NCI-H2029 (cell line): ENCODE measurements around the gene MTF1.
"Not testable (repeated sequence)": the region's sequence is repeated elsewhere in the genome, so short reads cannot be mapped to it uniquely, and the experiment has no call there.

ENCODE experiments used
- DNase-seq: peaks from one replicate; lab custom pipeline; 2025; lab: John Stamatoyannopoulos, UW

MTF1 gene

DNA sequence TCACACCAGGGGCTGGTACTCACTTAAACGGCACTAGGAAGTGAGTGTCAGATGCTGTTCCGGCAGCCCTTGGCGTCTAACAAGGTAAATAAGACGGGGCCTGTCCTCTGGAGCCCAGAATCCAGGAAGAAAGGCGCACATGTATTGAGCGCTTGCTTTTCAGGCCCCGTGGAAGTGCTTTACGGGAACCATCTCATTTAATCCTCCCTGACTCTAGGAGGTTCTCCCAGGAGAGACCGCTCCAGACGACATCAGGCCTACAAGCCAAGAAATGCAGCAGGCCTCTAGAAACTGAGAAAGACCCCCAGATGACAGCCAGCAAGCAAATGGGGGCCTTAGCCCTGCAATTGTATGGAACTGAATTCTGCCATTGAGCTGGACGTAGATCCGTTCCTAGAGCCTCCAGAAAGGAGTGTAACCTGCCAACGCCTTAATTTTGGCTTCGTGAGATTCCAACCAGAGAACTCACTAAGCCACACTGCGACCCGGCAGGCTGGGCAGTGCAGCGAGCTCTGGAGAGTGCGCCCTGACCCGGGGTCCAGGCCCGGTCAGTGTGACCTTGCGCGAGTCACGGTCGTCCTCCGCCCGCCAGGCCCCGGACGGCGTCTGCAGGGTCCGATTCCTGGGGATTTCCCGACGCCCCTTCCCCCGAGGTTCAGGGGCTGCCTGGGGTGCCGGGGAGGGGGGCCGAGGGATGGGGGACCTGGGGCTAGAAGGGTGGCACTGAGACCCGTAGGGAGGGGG is 66.3 kb downstream of the MTF1 start:
- DNase-seq, result no peak

DNA sequence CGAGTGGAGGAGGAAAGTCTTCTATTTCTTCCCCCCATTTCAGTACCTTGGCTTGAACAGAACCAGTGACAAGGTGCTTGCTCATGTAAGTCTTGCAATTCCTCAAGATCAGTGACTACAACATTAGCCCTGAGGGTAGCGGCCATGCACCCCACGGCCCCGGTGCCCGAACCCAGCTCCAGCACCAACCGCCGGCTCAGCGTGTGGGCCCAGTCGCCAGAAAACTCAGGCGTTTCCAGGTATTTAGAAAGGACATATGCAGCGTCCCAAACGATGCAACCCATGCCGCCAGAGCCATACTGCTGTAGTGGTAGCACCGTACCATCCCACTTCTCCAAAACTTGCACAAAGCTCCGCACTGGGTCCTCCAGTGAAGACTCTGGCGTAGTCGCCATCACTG is 76.9 kb downstream of the MTF1 start:
- DNase-seq, result no peak

DNA sequence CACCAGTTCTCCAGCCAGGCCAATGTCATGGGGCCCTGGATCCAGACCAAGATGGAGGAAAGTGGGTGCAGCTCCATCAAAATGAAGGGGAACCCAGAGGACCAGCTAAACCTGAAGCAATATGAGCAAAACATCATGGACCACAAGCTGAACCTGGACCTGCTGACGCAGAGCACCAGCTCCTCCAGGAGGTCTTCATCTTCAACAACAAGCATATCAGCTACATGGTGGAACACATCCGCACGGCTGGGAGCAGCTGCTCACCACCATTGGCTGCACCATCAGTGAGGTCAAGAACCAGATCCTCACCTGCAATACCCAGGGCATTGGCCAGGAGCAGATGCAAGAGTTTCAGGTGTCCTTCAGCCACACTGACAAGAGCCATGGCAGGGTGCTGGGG is 80.7 kb downstream of the MTF1 start:
- no peak for DNase-seq

DNA sequence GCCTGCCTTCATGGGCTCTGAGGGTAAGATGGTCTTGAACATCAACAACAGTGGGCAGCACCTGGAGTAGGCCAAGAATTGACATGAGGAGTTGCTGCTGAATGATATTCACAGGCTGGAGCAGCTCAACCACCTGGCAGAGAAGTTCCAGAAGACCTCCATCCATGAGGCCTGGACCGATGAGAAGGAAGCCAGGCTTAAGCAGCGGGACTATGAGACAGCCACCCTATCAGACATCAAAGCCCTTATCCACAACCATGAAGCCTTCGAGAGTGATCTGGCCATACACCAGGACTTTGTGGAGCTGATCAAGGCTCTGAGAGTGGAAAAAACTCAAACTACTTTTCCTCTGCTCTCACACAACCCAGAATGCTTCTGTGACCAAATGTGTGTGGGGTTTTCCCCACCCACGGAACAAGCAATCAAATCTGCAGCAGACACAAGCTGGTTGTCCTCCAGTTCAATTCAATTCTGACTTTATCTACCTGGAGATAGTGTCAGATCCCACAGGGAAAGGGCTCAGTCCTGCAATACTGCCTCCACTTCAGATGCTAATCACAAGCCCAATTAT is 82.4 kb downstream of the MTF1 start:
- DNase-seq, result no peak

DNA sequence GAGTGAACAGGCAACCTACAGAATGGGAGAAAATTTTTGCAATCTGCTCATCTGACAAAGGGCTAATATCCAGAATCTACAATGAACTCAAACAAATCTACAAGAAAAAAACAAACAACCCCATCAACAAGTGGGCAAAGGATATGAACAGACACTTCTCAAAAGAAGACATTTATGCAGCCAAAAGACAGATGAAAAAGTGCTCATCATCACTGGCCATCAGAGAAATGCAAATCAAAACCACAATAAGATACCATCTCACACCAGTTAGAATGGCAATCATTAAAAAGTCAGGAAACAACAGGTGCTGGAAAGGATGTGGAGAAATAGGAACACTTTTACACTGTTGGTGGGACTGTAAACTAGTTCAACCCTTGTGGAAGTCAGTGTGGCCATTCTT is 88.0 kb downstream of the MTF1 start:
- DNase-seq, result not testable (repeated sequence)

DNA sequence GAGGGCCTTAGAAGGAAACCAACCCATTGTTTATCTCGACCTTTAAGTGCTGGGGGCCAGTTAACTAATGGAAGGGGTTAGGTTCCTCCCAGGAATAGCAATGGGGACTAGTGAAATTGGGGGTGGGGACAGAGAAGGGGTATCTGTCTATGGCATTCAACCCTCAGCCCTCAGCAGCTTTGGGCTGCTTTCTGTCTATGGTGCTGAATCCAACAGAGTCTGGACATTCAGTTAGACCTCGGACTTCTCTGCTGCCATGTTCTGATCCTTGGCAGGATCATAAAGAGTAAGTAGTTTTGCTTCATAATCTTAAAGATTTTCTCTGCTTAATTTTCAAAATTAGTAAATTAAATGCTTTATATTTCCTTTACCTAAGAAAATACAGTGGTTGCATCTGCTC is 91.9 kb downstream of the MTF1 start:
- no peak for DNase-seq

DNA sequence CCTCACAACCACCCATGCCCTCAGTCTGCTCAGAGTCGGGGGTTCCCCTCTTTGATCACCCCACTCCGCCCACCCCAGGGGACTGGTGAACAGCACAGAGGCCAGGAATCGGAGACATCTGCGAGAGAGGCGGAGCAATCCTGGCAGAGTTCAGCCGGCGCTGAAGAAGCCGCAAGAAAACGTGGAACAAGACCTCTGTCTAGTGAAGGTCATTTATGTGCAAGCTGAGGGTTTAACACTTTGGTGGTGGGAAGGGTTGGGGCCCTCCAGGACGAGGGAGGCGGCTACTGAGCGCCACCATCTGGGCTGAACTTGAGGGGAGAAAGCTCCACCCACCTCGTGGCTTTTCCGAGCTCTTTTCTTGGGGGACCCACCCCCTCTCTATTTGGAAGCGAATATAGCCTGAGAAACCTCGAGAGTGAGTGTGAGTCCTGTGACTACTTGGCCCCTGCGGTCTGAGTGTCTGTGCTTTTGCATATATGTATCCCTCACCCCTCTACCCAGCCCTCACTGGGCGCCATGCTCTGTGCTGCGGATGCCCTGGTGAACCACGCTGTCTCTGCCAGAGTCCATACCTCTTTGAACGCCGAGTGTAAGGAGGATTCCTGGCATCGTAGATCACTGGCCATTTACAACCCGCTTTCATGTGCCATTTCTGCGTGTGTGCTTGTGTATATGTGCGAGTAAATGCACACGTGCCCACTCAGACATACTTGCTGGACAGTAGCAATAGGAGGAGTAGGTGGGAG is 93.3 kb downstream of the MTF1 start:
- no peak for DNase-seq

DNA sequence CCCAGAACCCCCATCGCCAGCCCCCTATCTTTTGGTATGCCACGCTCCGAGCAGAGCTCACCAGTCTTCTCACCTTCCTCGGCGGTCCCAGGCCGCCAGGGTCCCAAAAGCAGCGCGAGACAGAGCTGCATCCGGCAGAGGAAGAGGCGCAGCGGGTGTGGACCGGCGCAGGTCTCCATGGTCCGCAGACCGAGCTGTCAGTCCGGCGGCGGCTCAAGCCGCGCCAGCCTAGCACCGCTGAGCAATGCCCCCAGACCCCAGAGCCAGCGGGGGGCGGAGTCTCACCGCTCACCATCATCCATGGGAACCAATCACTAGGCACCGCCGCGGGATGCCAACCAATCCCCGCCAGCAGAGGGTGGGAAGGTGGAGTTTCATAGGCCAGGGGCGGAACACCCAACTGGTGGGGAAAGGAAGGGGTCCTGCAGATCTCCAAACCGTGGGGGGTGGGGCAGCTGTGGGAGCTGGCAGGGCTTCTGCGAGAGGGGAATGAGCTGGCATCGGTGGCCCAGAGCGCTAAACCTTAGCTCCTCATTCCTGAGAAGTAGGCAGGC is 94.4 kb downstream of the MTF1 start, which contains the start of gene EPHA10:
Gene EPHA10, minus strand, starts transcription at position 233 of the 554 bp plus-strand sequence. Its CDS starts 54 bp downstream, at position 179.
- peak; percentile 64 for DNase-seq

DNA sequence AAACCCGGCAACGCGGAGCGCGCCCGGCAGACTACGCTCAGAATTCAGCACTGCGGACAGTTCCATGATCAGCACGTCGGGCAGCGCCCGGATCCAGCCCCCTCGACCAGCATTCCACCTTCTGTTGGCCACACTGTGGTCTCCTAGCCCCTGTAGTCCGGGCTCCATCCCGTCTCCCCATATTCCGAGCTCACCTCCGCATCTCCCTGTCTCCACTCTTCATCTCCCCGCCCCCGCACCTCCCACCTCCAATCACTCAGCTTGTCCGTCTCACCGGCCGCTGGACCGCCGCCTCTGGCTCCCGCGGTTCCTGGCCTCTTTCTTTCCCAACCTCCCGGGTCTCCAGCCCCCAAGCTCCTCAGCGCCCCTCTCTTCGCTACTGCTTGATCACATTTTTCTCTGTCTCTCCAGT is 95.0 kb downstream of the MTF1 start:
- DNase-seq, result no peak

DNA sequence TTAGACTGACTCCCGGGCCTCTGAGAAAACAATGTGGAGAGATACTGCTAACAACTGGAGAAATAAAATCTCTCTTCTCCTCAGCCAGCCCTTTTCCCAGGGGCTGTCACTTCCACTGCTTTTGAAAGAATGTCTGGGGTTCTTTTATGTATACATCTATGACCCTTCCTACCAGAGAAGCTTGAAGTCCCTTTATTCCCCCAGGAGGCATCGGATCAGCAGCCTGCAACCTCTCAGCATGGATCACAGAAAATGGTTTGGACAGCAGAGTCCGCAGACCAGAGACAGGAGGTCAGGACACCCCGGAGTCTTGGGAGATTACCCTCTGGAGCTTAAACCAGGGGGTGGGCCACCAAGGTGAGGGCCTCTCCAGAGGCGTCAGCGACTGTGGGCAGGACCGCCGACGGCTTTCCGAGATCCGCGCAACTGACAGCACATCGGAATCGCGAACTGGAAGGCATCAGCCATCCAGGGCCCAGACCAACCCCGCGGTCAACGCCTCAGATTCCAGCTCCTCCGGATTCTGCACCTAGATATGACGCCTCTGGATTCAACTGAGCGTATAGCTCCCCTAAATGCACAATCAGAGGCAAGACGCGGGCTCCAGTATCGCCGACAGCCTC is 95.5 kb downstream of the MTF1 start:
- DNase-seq, result no peak

DNA sequence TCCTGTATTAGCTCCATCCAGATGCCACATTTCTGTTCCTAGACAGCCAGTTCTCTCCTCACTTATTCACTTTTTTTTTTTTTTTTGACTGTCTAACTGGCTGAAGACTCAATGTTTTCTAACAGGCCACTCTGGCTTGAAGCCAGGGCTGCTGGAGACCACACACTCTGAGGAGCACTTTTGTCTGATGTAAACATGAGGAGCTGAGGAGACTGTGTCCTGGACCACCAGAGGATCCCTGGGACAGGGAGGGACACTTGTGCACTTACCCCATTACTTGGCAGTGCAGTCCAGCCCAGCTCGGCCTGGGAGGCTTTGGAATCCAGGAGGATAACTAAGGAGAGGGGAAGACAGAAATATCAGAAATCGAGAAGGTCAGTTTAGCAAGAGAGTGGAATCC is 96.9 kb downstream of the MTF1 start:
- DNase-seq, result no peak

DNA sequence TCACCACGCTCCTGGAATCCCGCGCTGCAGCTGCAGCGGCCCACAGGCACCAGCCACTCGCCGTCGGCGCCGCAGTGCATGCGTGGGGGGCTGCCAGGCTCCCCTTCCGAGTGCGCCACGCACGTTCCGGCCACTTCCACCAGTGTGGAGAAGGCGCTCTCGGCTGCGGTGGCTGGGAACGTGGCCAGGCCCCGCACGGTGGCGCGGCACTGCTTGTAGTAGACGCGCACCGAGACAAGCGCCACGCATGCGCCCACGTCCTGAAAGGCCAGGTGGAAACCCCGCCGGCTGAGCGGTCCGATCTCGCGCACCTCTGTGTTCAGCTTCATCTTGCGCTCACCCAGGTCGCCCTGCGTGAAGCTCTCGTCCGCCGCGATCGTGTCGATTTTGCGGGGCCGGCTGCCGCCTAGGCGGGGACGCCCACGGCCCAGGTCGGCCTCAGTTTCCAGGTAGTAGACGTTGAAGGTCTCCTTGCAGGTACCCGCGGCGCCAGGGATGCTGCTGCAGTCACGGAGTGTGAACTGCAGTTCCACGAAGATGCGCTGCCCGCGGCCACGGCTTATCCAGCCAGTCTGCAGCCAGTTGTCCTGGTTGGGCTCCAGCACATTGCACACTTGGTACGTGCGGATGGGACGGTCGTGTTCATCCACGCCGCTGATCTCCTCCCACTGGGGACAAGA is 97.8 kb downstream of the MTF1 start:
- no peak for DNase-seq
